IMR-90 (cell line): ENCODE data around the gene POLRMT. TPM values are rescaled to one million over a fixed set of nuclear protein-coding genes. Genes with fewer than 3 reads are reported as not detected.
"Not testable (repeated sequence)": the region's sequence is repeated elsewhere in the genome, so short reads cannot be mapped to it uniquely, and the experiment has no call there.

Experiments
- ATAC-seq: fragments of 200-7000 bp; cut with Tn5 transposase; 2 replicates; pipeline ENCODE4 v1.9.1; 2020; ENCODE audit warnings: low read depth, mild to moderate bottlenecking, moderate library complexity
- BruUV-seq: library from RNA; stranded (reverse); fragments of 400-500 nt; replicated peaks from 2 replicates; lab custom pipeline; 2021; lab: Mats Ljungman, UMichigan
- CTCF ChIA-PET: fragments of 300-600 bp; formaldehyde crosslinking; extraction: SDS; loops from one replicate; lab custom pipeline; 2021; ENCODE audit warnings: antibody characterized with exemption; lab: Yijun Ruan, JAX
- POLR2A ChIA-PET: fragments of 300-600 bp; sonication (Branson Sonifier 250); formaldehyde crosslinking; loops from one replicate; lab custom pipeline; 2022; ENCODE audit warnings: antibody characterized with exemption; ENCODE audit not compliant: unreplicated experiment; lab: Charles Lee
- DNase-seq: peaks from one replicate; pipeline ENCODE4 v3.0.0; 2013
- H2AFZ ChIP-seq: replicated peaks from 2 replicates; pipeline ENCODE3; 2013; ENCODE audit warnings: low read length, mild to moderate bottlenecking; ENCODE audit not compliant: poor library complexity
- H2AK5ac ChIP-seq: 2 replicates; pipeline ENCODE4 v1.6.1; 2013; ENCODE audit warnings: low read depth, low read length, inconsistent platforms
- H2AK9ac ChIP-seq: replicated peaks from 2 replicates; pipeline ENCODE3; 2013; ENCODE audit warnings: mild to moderate bottlenecking, low read depth, low read length, moderate library complexity; ENCODE audit not compliant: poor library complexity
- H2BK120ac ChIP-seq: 2 replicates; pipeline ENCODE4 v1.6.1; 2013; ENCODE audit warnings: low read depth, low read length, inconsistent platforms
- H2BK15ac ChIP-seq: 3 replicates; pipeline ENCODE4 v1.6.1; 2013; ENCODE audit warnings: low read depth, low read length, inconsistent platforms
- H2BK20ac ChIP-seq: 2 replicates; pipeline ENCODE4 v1.6.1; 2013; ENCODE audit warnings: low read depth, mild to moderate bottlenecking, inconsistent platforms, low read length, moderate library complexity
- H2BK5ac ChIP-seq: 2 replicates; pipeline ENCODE4 v1.6.1; 2013; ENCODE audit warnings: mild to moderate bottlenecking, low read depth, low read length, inconsistent platforms; ENCODE audit not compliant: poor library complexity, severe bottlenecking
- H3K14ac ChIP-seq: replicated peaks from 2 replicates; pipeline ENCODE4 v1.6.1; 2013; ENCODE audit warnings: low read depth, low read length, inconsistent platforms
- H3K18ac ChIP-seq: 2 replicates; pipeline ENCODE4 v1.6.1; 2013; ENCODE audit warnings: low read depth, low read length, control low read depth
- H3K23ac ChIP-seq: 2 replicates; pipeline ENCODE4 v1.6.1; 2013; ENCODE audit warnings: low read depth, low read length, inconsistent platforms
- H3K27ac ChIP-seq: 2 replicates; pipeline ENCODE4 v1.5.1; 2013; ENCODE audit warnings: mild to moderate bottlenecking, control low read depth, low read length; ENCODE audit not compliant: insufficient read depth
- H3K27me3 ChIP-seq: 2 replicates; pipeline ENCODE4 v1.6.1; 2013; ENCODE audit warnings: low read length; ENCODE audit not compliant: control insufficient read depth, insufficient read depth
- H3K36me3 ChIP-seq: 2 replicates; pipeline ENCODE4 v1.6.1; 2013; ENCODE audit warnings: low read length, mixed read lengths; ENCODE audit not compliant: control insufficient read depth, insufficient read depth
- H3K4ac ChIP-seq: 2 replicates; pipeline ENCODE4 v1.6.1; 2013; ENCODE audit warnings: low read depth, low read length, inconsistent platforms
- H3K4me1 ChIP-seq: 2 replicates; pipeline ENCODE4 v1.6.1; 2013; ENCODE audit warnings: low read length, mixed read lengths; ENCODE audit not compliant: control insufficient read depth, insufficient read depth
- H3K4me2 ChIP-seq: 2 replicates; pipeline ENCODE4 v1.6.1; 2013; ENCODE audit warnings: low read depth, mild to moderate bottlenecking, control low read depth, low read length, moderate library complexity
- H3K4me3 ChIP-seq: 2 replicates; pipeline ENCODE4 v1.5.1; 2013; ENCODE audit warnings: low read depth, mild to moderate bottlenecking, control low read depth, low read length, moderate library complexity; ENCODE audit not compliant: insufficient read depth
- H3K56ac ChIP-seq: 2 replicates; pipeline ENCODE4 v1.6.1; 2013; ENCODE audit warnings: low read length, inconsistent platforms; ENCODE audit not compliant: insufficient read depth; ENCODE audit errors: extremely low read depth
- H3K79me1 ChIP-seq, 2 experiments: 2 replicates each; pipeline ENCODE4 v1.6.1; 2013; ENCODE audit warnings: low read length in 2 of 2, inconsistent platforms in 1 of 2, low read depth in 1 of 2
- H3K9ac ChIP-seq: 2 replicates; pipeline ENCODE4 v1.6.1; 2013; ENCODE audit warnings: low read depth, low read length, control low read depth
- H3K9me1 ChIP-seq: 2 replicates; pipeline ENCODE4 v1.6.1; 2013; ENCODE audit warnings: low read length, inconsistent platforms; ENCODE audit not compliant: insufficient read depth
- H3K9me3 ChIP-seq: 2 replicates; pipeline ENCODE4 v1.6.1; 2013; ENCODE audit warnings: low read length; ENCODE audit not compliant: control insufficient read depth, insufficient read depth
- H4K20me1 ChIP-seq: 2 replicates; pipeline ENCODE4 v1.6.1; 2013; ENCODE audit warnings: low read length, inconsistent platforms; ENCODE audit not compliant: insufficient read depth
- H4K5ac ChIP-seq: 2 replicates; pipeline ENCODE4 v1.6.1; 2013; ENCODE audit warnings: mild to moderate bottlenecking, low read depth, low read length, control low read depth
- H4K8ac ChIP-seq, 2 experiments: 2 replicates each; pipeline ENCODE4 v1.6.1; 2013; ENCODE audit warnings: low read depth in 2 of 2, low read length in 2 of 2, control low read depth in 1 of 2, inconsistent platforms in 1 of 2
- H4K91ac ChIP-seq: 2 replicates; pipeline ENCODE4 v1.6.1; 2013; ENCODE audit warnings: low read depth, low read length, inconsistent platforms; ENCODE audit not compliant: insufficient read depth
- MAZ ChIP-seq: IDR thresholded peaks from 2 replicates; pipeline ENCODE4 v1.6.1; 2012; ENCODE audit warnings: low read depth, mild to moderate bottlenecking, low read length, improper control_type of control experiment, moderate library complexity, borderline replicate concordance
- WGBS, 2 experiments: methylation state at CpG; one replicate each; pipeline versions ENCODE4 v1.1.5 to v1.1.7; 2013; ENCODE audit warnings: missing lambda C conversion rate in 2 of 2; ENCODE audit not compliant: insufficient read length in 1 of 2; ENCODE audit errors: extremely low coverage in 2 of 2; 5-methylcytosine and 5-hydroxymethylcytosine counted together
- dilution Hi-C: fragments of 300-500 bp; cut with HindIII; formaldehyde crosslinking; loops from one replicate; pipeline ENCODE4 v1.14.3; 2018; ENCODE audit warnings: low sequenced_read_pairs; ENCODE audit not compliant: unreplicated experiment
- in situ Hi-C: fragments of 300-500 bp; cut with MboI; formaldehyde crosslinking; loops from 3 replicates; pipeline ENCODE4 v1.14.3; 2019; ENCODE audit warnings: low sequenced_read_pairs, inconsistent platforms, mixed read lengths
- intact Hi-C: fragments of 100-400 bp; cut with micrococcal nuclease; formaldehyde crosslinking; loops from 2 replicates; pipeline ENCODE4 v1.10.0; 2022
- polyA plus RNA-seq, 3 experiments: library from polyadenylated mRNA; depleted of rRNA; stranded (reverse); fragments of >200 nt; gene quantifications; 2 replicates each; pipeline ENCODE4 v1.2.3, GENCODE V29; 2012; ENCODE audit warnings: low replicate concordance in 1 of 3
- total RNA-seq: library from RNA; depleted of rRNA; stranded (reverse); fragments of >200 nt; gene quantifications from 2 replicates; pipeline ENCODE4 v1.2.3, GENCODE V29; 2012
- TF ChIP-seq, protein P1 (sequence below): conservative IDR thresholded peaks from 2 replicates; pipeline ENCODE4 v1.5.1; 2012; ENCODE audit warnings: mild to moderate bottlenecking, low read depth, low read length, improper control_type of control experiment

POLRMT gene
- total and polyA plus RNA-seq, 2 of the 4 experiments (the other 2 are of a cell fraction) = 9.9 to 29.6 TPM

DNA sequence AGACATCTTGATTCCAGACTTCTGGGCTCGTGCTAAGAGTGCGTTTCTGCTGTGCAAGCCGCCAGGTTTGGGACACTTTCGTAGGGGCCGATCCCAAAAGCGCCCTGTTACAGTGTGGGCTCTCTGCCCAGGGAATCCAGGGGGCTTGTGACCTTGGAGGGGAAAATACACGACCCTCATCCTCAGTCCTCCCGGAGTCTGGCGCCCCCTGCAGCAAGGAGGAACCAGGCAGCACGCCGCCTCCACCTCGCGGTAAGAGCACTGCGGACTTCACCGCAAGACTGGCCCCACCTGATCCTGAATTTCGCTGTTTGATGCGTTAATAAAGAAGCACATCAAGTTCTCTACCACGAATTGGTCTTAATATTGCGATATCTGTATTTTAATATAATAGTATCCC lies 5.2 kb downstream of the POLRMT start:
- Histone ChIP-seq H2BK15ac (no peak overlapping the region), H3K4me2 (no peak overlapping the region), H3K4me3 (no peak overlapping the region), H4K91ac (no peak overlapping the region), H3K9ac (no peak overlapping the region), H3K27ac (no peak overlapping the region), H2AK9ac (peak overlapping the region; percentile 50), H3K36me3 (peaks cover 22% of the 10 kb centered on the region; the same call in 1 of the 2 replicates), H3K23ac (no peak overlapping the region), H2BK20ac (no peak overlapping the region), H2AK5ac (no peak overlapping the region), H4K20me1 (peaks cover 7% of the 10 kb centered on the region), H3K4me1 (peaks cover 5% of the 10 kb centered on the region), H3K79me1 (peaks cover 7 to 23% of the 10 kb centered on the region in 2 experiments; a peak in 3 of 4 replicates), H3K4ac (no peak overlapping the region), H3K14ac (no peak overlapping the region), H2BK5ac (no peak overlapping the region), H2AFZ (no peak overlapping the region), H3K18ac (no peak overlapping the region), H4K8ac (no peak overlapping the region), H4K5ac (no peak overlapping the region), H3K9me1 (no peaks in the 10 kb centered on the region; the same call in 1 of the 2 replicates), H3K56ac (no peak overlapping the region), H3K27me3 (no peaks in the 10 kb centered on the region), H3K9me3 (no peaks in the 10 kb centered on the region), H2BK120ac (no peak overlapping the region)
- in situ Hi-C loops (no loop called here), intact Hi-C loops (no loop called here), dilution Hi-C loops (no loop called here)
- DNase-seq = no peak
- BruUV-seq = no TSS peak
- ChIA-PET POLR2A (no interaction called here), CTCF (interaction anchor here (0.6 kb wide), 1 partner anchor 28 kb away, joined by 5 read pairs; no protein-coding TSS in a partner anchor)
- ATAC-seq = no peak
- WGBS, 2 experiments = 94% methylated on average over 6 of the region's 19 CpGs; no CpG with 5 or more reads in 1 of the 2 experiments
- TF ChIP-seq, protein P1, sequence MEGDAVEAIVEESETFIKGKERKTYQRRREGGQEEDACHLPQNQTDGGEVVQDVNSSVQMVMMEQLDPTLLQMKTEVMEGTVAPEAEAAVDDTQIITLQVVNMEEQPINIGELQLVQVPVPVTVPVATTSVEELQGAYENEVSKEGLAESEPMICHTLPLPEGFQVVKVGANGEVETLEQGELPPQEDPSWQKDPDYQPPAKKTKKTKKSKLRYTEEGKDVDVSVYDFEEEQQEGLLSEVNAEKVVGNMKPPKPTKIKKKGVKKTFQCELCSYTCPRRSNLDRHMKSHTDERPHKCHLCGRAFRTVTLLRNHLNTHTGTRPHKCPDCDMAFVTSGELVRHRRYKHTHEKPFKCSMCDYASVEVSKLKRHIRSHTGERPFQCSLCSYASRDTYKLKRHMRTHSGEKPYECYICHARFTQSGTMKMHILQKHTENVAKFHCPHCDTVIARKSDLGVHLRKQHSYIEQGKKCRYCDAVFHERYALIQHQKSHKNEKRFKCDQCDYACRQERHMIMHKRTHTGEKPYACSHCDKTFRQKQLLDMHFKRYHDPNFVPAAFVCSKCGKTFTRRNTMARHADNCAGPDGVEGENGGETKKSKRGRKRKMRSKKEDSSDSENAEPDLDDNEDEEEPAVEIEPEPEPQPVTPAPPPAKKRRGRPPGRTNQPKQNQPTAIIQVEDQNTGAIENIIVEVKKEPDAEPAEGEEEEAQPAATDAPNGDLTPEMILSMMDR = peak; percentile 31; the same call in 1 of the 2 replicates
- TF ChIP-seq MAZ = no peak

DNA sequence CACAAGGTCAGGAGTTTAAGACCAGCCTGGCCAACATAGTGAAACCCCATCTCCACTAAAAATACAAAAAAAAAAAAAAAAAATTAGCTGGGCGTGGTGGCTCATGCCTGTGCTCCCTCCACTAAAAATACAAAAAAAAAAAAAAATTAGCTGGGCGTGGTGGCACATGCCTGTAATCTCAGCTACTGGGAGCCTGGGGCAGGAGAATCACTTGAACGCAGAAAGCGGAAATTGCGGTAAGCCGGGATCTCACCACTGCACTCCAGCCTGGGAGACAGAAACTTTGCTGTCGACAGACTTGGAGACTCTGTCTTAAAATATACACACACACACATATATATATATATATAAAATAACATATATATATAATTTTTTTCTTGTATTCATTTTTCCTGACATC lies 6.8 kb downstream of the POLRMT start:
- WGBS, 2 experiments = 100% methylated on average over 2 of the region's 7 CpGs; no CpG with 5 or more reads in 1 of the 2 experiments

More for the DNA sequence above, 6.8 kb downstream of the POLRMT start:
- H3K9ac ChIP-seq, H4K20me1 ChIP-seq, H4K91ac ChIP-seq, H3K4ac ChIP-seq, H3K23ac ChIP-seq, H2AFZ ChIP-seq, H2AK9ac ChIP-seq, H3K56ac ChIP-seq, H2BK120ac ChIP-seq, H3K14ac ChIP-seq, H3K18ac ChIP-seq, H3K9me1 ChIP-seq, H4K8ac ChIP-seq, H3K9me3 ChIP-seq, in situ Hi-C loops, H4K5ac ChIP-seq, H3K27me3 ChIP-seq, H3K4me1 ChIP-seq, H3K27ac ChIP-seq, ATAC-seq, H3K4me2 ChIP-seq, H2BK20ac ChIP-seq, H2BK5ac ChIP-seq, intact Hi-C loops, H3K4me3 ChIP-seq, dilution Hi-C loops, H2AK5ac ChIP-seq, BruUV-seq, DNase-seq, H2BK15ac ChIP-seq: not testable (repeated sequence)
- CTCF ChIA-PET = interaction anchor here (0.6 to 0.7 kb wide), 2 partner anchors 50 to 110 kb away, joined by 4 to 6 read pairs; no protein-coding TSS in a partner anchor
- POLR2A ChIA-PET = interaction anchor here (0.6 kb wide), 1 partner anchor 39 kb away, joined by 10 read pairs; no protein-coding TSS in a partner anchor
- Histone ChIP-seq H3K79me1 (peaks cover 0 to 10% of the 10 kb centered on the region in 2 experiments; a peak in 2 of 4 replicates), H3K36me3 (peaks cover 30% of the 10 kb centered on the region; the same call in 1 of the 2 replicates)
